SK-N-MC (cell line): Measurements from ENCODE around the gene FGD5.

ENCODE experiments used
- DNase-seq: peaks from one replicate; pipeline ENCODE4 v3.0.0-alpha.2; 2011; ENCODE audit warnings: low read depth, low spot score
- H3K27ac ChIP-seq: fragments of 200-600 bp; sonication (generic); 2 replicates; pipeline ENCODE4 v1.5.1; 2016; ENCODE audit warnings: mixed run types
- H3K36me3 ChIP-seq: fragments of 200-600 bp; sonication (generic); 2 replicates; pipeline ENCODE4 v1.6.1; 2017; ENCODE audit warnings: antibody characterized with exemption, low read length, mixed read lengths; ENCODE audit not compliant: insufficient read depth
- H3K4me3 ChIP-seq: fragments of 200-600 bp; sonication (generic); 2 replicates; pipeline ENCODE4 v1.5.1; 2016
- H3K9ac ChIP-seq: fragments of 200-600 bp; sonication (generic); 2 replicates; pipeline ENCODE4 v1.8.0; 2017; ENCODE audit warnings: mixed run types, mixed read lengths; ENCODE audit not compliant: insufficient read length
- H3K9me3 ChIP-seq: fragments of 200-600 bp; sonication (generic); 2 replicates; pipeline ENCODE4 v1.6.1; 2017; ENCODE audit warnings: low read depth, mild to moderate bottlenecking, antibody characterized with exemption, low read length, moderate library complexity, mixed read lengths
- EZH2 ChIP-seq: fragments of 200-600 bp; sonication (generic); IDR thresholded peaks from one replicate; pipeline ENCODE4 v1.6.1; 2017; ENCODE audit warnings: antibody characterized with exemption
- FOXP2 ChIP-seq: optimal IDR thresholded peaks from 2 replicates; pipeline ENCODE3; 2011; ENCODE audit warnings: mild to moderate bottlenecking, moderate library complexity; ENCODE audit not compliant: insufficient read depth; ENCODE audit errors: extremely low read length, control extremely low read depth
- POLR2AphosphoS5 ChIP-seq: IDR thresholded peaks from 2 replicates; pipeline ENCODE4 v1.6.1; 2012; ENCODE audit warnings: mild to moderate bottlenecking, low read depth, low read length, borderline replicate concordance

Gene FGD5

GRCh38 chr3:14861446-14862302 lies 42.9 kb downstream of the FGD5 start:
- H3K36me3 ChIP-seq = no peaks in the 10 kb centered on the region
- DNase-seq = no peak
- H3K9ac ChIP-seq = no peak overlapping the region
- no peaks in the 10 kb centered on the region for H3K9me3 ChIP-seq
- H3K4me3 ChIP-seq = no peak overlapping the region
- H3K27ac ChIP-seq = no peak overlapping the region
- TF ChIP-seq EZH2 (no peak), POLR2AphosphoS5 (no peak), FOXP2 (no peak)

- Histone ChIP-seq H3K27ac (no peak overlapping the region), H3K9ac (no peak overlapping the region), H3K9me3 (no peaks in the 10 kb centered on the region), H3K36me3 (no peaks in the 10 kb centered on the region), H3K4me3 (no peak overlapping the region)
- TF ChIP-seq POLR2AphosphoS5 = no peak
- TF ChIP-seq FOXP2 = no peak
- no peak for TF ChIP-seq EZH2
- no peak for DNase-seq
Measured at GRCh38 chr3:14862303-14862660, 43.5 kb downstream of the FGD5 start.

DNA sequence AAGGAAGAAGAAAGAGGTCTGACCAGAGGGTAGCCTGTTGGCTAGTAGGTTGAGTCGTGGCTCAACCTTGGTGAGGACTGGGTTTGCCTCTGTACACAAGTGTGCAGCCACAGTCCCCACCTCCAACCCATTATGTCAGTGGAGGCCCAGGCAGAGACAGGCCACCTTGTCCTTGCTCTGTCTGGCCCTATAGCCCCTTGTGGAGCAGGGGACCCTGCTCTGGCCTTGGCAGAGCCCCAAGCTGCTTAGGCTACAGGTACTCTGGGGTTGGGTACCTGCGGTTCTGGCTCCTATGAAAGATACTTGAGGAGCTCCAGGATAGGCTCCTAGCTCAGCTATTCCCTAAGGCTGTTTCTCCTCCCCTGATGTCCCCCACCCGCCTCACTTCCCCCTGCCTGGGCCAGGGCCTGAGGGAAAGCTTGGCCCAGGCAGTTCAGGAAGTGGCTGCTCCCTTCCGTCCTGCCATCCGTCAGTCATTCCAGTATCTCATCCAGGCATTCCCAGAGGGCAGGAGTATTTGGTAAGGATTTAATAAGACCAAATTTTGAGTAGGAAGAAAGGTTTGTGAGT lies 44.0 kb downstream of the FGD5 start:
- Histone ChIP-seq H3K9ac (no peak overlapping the region), H3K9me3 (no peaks in the 10 kb centered on the region), H3K27ac (no peak overlapping the region), H3K4me3 (no peak overlapping the region), H3K36me3 (no peaks in the 10 kb centered on the region)
- TF ChIP-seq EZH2 = no peak
- TF ChIP-seq FOXP2 = no peak
- TF ChIP-seq POLR2AphosphoS5 = no peak
- DNase-seq = no peak

GRCh38 chr3:14863333-14864100 lies 44.8 kb downstream of the FGD5 start:
- H3K27ac ChIP-seq = no peak overlapping the region
- H3K9me3 ChIP-seq = no peaks in the 10 kb centered on the region
- H3K36me3 ChIP-seq = no peaks in the 10 kb centered on the region
- no peak overlapping the region for H3K4me3 ChIP-seq
- no peak overlapping the region for H3K9ac ChIP-seq
- TF ChIP-seq POLR2AphosphoS5 (no peak), EZH2 (no peak), FOXP2 (no peak)
- no peak for DNase-seq

DNA sequence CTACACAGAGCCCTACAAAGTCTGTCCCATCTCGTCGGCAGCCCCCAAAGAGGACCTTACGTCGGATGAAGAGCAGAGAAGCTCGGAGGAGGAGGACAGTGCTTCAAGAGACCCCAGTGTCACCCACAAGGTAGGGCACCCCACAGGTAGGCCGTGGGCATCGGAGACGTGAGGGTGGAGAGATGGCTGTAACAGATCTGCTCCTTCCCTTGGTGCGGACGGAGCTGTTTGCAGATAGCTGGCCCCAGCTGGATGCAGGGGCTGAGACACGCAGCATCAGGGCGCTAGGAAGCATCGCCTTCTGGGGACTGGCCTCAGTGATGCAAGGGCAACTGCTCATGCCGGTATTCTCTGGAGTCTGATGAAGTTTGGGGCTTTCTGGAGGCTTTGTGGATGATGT lies 45.4 kb downstream of the FGD5 start:
- TF ChIP-seq EZH2 (no peak), POLR2AphosphoS5 (no peak), FOXP2 (no peak)
- H3K4me3 ChIP-seq = no peak overlapping the region
- no peak overlapping the region for H3K27ac ChIP-seq
- H3K9ac ChIP-seq = no peak overlapping the region
- no peaks in the 10 kb centered on the region for H3K9me3 ChIP-seq
- H3K36me3 ChIP-seq = no peaks in the 10 kb centered on the region
- no peak for DNase-seq

DNA sequence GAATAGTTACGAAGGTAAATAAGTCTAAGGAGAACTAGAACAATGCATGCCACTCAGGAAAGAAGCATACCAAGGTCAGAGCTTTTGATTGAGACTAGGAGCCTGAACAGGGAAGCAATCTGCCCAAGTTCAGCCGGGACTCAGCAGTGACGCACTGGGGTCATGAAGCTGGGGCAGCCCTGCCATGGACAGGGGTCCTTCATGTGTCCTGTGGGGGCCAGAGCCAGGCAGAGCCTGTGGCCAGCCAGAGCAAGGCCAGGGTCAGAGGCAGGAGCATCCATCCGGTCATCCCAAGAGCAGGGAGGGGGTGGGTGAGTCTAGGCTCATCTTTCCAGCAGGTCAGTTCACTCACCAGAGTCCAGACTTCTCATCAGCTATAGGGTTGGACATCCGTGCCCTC lies 47.9 kb downstream of the FGD5 start:
- Histone ChIP-seq H3K36me3 (no peaks in the 10 kb centered on the region), H3K9me3 (no peaks in the 10 kb centered on the region), H3K9ac (no peak overlapping the region), H3K27ac (no peak overlapping the region), H3K4me3 (no peak overlapping the region)
- TF ChIP-seq FOXP2 (no peak), EZH2 (no peak), POLR2AphosphoS5 (no peak)
- no peak for DNase-seq

GRCh38 chr3:14867936-14868570 lies 49.3 kb downstream of the FGD5 start:
- no peak for DNase-seq
- H3K27ac ChIP-seq = no peak overlapping the region
- TF ChIP-seq FOXP2 (no peak), EZH2 (no peak), POLR2AphosphoS5 (no peak)
- H3K9ac ChIP-seq = no peak overlapping the region
- no peak overlapping the region for H3K4me3 ChIP-seq
- H3K36me3 ChIP-seq = no peaks in the 10 kb centered on the region
- H3K9me3 ChIP-seq = no peaks in the 10 kb centered on the region
